CD1c-positive myeloid dendritic cell (primary cell): ENCODE measurements around the gene TMPRSS13.

ENCODE experiments used
- DNase-seq: peaks from one replicate; pipeline ENCODE4 v3.0.0-alpha.2; 2016; ENCODE audit errors: extremely low spot score

The TMPRSS13 gene

GRCh38 chr11:117898059-117898458 is 31.1 kb downstream of the TMPRSS13 start:
- DNase-seq: no peak

- DNase-seq: no peak
These were observed 36.6 kb downstream of the TMPRSS13 start for GRCh38 chr11:117892651-117893050.

- no peak for DNase-seq
These were observed 37.8 kb downstream of the TMPRSS13 start for GRCh38 chr11:117891362-117891761.

- DNase-seq: no peak
These were observed 41.0 kb downstream of the TMPRSS13 start for GRCh38 chr11:117888139-117888566.

- no peak for DNase-seq
These were observed 41.6 kb downstream of the TMPRSS13 start for GRCh38 chr11:117887431-117888138.

- no peak for DNase-seq
These were observed 43.4 kb downstream of the TMPRSS13 start for GRCh38 chr11:117885777-117886176.

GRCh38 chr11:117884994-117885393 is 44.2 kb downstream of the TMPRSS13 start:
- no peak for DNase-seq

- no peak for DNase-seq
These were observed 46.1 kb downstream of the TMPRSS13 start for GRCh38 chr11:117883063-117883462.

- no peak for DNase-seq
These were observed 46.8 kb downstream of the TMPRSS13 start for GRCh38 chr11:117882311-117882905.

- no peak for DNase-seq
These were observed 48.0 kb downstream of the TMPRSS13 start for GRCh38 chr11:117881217-117881616.

- DNase-seq: no peak
These were observed 49.4 kb downstream of the TMPRSS13 start for GRCh38 chr11:117879516-117880480.

- DNase-seq: no peak
These were observed 50.2 kb downstream of the TMPRSS13 start for GRCh38 chr11:117878939-117879475.

- DNase-seq: no peak
These were observed 50.8 kb downstream of the TMPRSS13 start for GRCh38 chr11:117878314-117878938.

- DNase-seq: no peak
These were observed 52.0 kb downstream of the TMPRSS13 start for GRCh38 chr11:117877120-117877784.

- DNase-seq: peak; percentile 13
These were observed 52.7 kb downstream of the TMPRSS13 start, which contains the start of gene FXYD6 for GRCh38 chr11:117876341-117877119. Gene FXYD6, minus strand, starts transcription at chr11:117876658. Its CDS starts 33,882 bp downstream, at chr11:117842776.

GRCh38 chr11:117876059-117876340 is 53.2 kb downstream of the TMPRSS13 start:
- no peak for DNase-seq

GRCh38 chr11:117875382-117876058 is 53.7 kb downstream of the TMPRSS13 start:
- DNase-seq: peak; percentile 33

GRCh38 chr11:117874910-117875381 is 54.3 kb downstream of the TMPRSS13 start:
- no peak for DNase-seq

- peak; percentile 25 for DNase-seq
These were observed 54.8 kb downstream of the TMPRSS13 start for GRCh38 chr11:117874253-117874909.
